LNCAP (cell line): ENCODE data around the gene NXNL2.

ENCODE experiments used
- CTCF ChIP-seq: fragments of 450-650 bp; IDR thresholded peaks from 2 replicates; pipeline ENCODE4 v1.5.1; 2017; ENCODE audit warnings: mild to moderate bottlenecking

The NXNL2 gene

GRCh38 chr9:88523056-88523455, 11.9 kb upstream of the NXNL2 start:
- TF ChIP-seq CTCF, result no peak

GRCh38 chr9:88524911-88525310, 10.1 kb upstream of the NXNL2 start:
- TF ChIP-seq CTCF, result no peak

- no peak for TF ChIP-seq CTCF
These were observed 7.4 kb upstream of the NXNL2 start for GRCh38 chr9:88527618-88528017.

GRCh38 chr9:88528080-88528790, 6.7 kb upstream of the NXNL2 start:
- TF ChIP-seq CTCF, result no peak

- TF ChIP-seq CTCF, result no peak
These were observed 5.5 kb upstream of the NXNL2 start for GRCh38 chr9:88529496-88529895.

- TF ChIP-seq CTCF, result no peak
These were observed 4.9 kb upstream of the NXNL2 start for GRCh38 chr9:88530051-88530450.

GRCh38 chr9:88531920-88532698, 2.9 kb upstream of the NXNL2 start:
- TF ChIP-seq CTCF, result no peak
